ENCODE measurements around the gene ZNF862. TPM values are rescaled to one million over a fixed set of nuclear protein-coding genes. Genes with fewer than 3 reads are reported as not detected.

The ZNF862 gene
- total and polyA plus RNA-seq, 2 of the 8 experiments (the other 6 are each of a cell fraction or from before 2014, with no cell fraction given): 1.8 to 3.9 TPM

DNA sequence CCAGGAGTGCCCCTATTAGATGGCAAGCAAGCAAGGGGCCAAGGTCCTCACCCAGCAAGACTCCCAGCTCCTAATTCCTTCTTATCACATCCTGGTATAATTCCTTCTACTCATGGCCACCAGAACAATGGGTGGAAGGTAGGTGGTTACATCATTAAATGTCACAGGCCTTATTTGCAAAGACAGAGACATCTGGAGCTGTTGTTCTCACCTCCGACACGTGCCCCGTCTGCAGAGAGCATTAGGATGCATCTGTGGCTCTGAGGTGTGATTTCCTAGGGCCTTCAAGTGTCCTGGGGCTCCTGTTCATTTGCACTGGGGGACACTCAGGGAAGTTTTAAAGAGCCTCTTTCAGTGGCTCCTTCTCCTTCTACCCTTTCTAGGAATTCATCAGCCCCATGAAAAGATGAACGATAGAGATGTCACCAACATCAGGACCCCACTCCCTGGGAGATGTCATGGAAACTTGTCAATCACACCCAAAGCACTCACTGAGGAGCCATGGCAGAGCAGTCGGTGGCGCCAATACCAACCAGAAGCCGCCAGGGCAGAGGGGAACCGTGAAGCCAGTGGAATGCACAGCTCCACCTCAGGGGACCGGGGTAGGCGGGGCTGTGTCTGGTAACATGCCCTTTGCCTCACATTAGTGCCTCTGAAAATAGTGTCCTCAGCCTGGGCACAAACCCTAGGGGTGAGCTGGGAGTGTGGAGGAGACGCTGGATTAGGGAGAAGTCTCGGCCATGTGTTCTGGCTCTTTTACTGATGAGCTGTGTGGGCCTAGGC, 32.7 kb downstream of the ZNF862 start (continued):
- TF ChIP-seq, protein P1, sequence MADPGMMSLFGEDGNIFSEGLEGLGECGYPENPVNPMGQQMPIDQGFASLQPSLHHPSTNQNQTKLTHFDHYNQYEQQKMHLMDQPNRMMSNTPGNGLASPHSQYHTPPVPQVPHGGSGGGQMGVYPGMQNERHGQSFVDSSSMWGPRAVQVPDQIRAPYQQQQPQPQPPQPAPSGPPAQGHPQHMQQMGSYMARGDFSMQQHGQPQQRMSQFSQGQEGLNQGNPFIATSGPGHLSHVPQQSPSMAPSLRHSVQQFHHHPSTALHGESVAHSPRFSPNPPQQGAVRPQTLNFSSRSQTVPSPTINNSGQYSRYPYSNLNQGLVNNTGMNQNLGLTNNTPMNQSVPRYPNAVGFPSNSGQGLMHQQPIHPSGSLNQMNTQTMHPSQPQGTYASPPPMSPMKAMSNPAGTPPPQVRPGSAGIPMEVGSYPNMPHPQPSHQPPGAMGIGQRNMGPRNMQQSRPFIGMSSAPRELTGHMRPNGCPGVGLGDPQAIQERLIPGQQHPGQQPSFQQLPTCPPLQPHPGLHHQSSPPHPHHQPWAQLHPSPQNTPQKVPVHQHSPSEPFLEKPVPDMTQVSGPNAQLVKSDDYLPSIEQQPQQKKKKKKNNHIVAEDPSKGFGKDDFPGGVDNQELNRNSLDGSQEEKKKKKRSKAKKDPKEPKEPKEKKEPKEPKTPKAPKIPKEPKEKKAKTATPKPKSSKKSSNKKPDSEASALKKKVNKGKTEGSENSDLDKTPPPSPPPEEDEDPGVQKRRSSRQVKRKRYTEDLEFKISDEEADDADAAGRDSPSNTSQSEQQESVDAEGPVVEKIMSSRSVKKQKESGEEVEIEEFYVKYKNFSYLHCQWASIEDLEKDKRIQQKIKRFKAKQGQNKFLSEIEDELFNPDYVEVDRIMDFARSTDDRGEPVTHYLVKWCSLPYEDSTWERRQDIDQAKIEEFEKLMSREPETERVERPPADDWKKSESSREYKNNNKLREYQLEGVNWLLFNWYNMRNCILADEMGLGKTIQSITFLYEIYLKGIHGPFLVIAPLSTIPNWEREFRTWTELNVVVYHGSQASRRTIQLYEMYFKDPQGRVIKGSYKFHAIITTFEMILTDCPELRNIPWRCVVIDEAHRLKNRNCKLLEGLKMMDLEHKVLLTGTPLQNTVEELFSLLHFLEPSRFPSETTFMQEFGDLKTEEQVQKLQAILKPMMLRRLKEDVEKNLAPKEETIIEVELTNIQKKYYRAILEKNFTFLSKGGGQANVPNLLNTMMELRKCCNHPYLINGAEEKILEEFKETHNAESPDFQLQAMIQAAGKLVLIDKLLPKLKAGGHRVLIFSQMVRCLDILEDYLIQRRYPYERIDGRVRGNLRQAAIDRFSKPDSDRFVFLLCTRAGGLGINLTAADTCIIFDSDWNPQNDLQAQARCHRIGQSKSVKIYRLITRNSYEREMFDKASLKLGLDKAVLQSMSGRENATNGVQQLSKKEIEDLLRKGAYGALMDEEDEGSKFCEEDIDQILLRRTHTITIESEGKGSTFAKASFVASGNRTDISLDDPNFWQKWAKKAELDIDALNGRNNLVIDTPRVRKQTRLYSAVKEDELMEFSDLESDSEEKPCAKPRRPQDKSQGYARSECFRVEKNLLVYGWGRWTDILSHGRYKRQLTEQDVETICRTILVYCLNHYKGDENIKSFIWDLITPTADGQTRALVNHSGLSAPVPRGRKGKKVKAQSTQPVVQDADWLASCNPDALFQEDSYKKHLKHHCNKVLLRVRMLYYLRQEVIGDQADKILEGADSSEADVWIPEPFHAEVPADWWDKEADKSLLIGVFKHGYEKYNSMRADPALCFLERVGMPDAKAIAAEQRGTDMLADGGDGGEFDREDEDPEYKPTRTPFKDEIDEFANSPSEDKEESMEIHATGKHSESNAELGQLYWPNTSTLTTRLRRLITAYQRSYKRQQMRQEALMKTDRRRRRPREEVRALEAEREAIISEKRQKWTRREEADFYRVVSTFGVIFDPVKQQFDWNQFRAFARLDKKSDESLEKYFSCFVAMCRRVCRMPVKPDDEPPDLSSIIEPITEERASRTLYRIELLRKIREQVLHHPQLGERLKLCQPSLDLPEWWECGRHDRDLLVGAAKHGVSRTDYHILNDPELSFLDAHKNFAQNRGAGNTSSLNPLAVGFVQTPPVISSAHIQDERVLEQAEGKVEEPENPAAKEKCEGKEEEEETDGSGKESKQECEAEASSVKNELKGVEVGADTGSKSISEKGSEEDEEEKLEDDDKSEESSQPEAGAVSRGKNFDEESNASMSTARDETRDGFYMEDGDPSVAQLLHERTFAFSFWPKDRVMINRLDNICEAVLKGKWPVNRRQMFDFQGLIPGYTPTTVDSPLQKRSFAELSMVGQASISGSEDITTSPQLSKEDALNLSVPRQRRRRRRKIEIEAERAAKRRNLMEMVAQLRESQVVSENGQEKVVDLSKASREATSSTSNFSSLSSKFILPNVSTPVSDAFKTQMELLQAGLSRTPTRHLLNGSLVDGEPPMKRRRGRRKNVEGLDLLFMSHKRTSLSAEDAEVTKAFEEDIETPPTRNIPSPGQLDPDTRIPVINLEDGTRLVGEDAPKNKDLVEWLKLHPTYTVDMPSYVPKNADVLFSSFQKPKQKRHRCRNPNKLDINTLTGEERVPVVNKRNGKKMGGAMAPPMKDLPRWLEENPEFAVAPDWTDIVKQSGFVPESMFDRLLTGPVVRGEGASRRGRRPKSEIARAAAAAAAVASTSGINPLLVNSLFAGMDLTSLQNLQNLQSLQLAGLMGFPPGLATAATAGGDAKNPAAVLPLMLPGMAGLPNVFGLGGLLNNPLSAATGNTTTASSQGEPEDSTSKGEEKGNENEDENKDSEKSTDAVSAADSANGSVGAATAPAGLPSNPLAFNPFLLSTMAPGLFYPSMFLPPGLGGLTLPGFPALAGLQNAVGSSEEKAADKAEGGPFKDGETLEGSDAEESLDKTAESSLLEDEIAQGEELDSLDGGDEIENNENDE (IDR thresholded peaks at IDR 0.05; ENCODE audit: insufficient replicate concordance, low read length): no peak
- no peak for TF ChIP-seq TCF12 (IDR thresholded peaks at IDR 0.05; ENCODE audit: low read depth, low read length)
